Neural crest cell (in vitro differentiated cells): ENCODE results near the gene CEP120. TPM values are rescaled to one million over a fixed set of nuclear protein-coding genes. Genes with fewer than 3 reads are reported as not detected.
"Not testable (repeated sequence)": the region's sequence is repeated elsewhere in the genome, so short reads cannot be mapped to it uniquely, and the experiment has no call there.

Experiments used
- DNase-seq: peaks from one replicate; pipeline ENCODE4 v3.0.0; 2021; ENCODE audit warnings: low read depth, mixed read lengths, low spot score
- H3K27ac Mint-ChIP-seq: one replicate; pipeline ENCODE4 v1.8.0; 2021; ENCODE audit warnings: mild to moderate bottlenecking, mixed read lengths; ENCODE audit not compliant: unreplicated experiment
- H3K27me3 Mint-ChIP-seq: 2 replicates; pipeline ENCODE4 v1.8.0; 2021; ENCODE audit warnings: low read depth, mild to moderate bottlenecking, mixed read lengths
- H3K36me3 Mint-ChIP-seq: 2 replicates; pipeline ENCODE4 v1.8.0; 2021; ENCODE audit warnings: low read depth, mild to moderate bottlenecking, mixed read lengths
- H3K4me1 Mint-ChIP-seq: 2 replicates; pipeline ENCODE4 v1.8.0; 2021; ENCODE audit warnings: mixed read lengths
- H3K4me3 Mint-ChIP-seq: one replicate; pipeline ENCODE4 v1.8.0; 2021; ENCODE audit warnings: mild to moderate bottlenecking, mixed read lengths
- H3K9me3 Mint-ChIP-seq: 2 replicates; pipeline ENCODE4 v1.8.0; 2021; ENCODE audit warnings: mixed read lengths
- total RNA-seq: library from RNA; stranded (reverse); gene quantifications from 2 replicates; pipeline ENCODE4 v1.2.1, GENCODE V29; 2021
- TF ChIP-seq, protein P1 (sequence below): fragments of 200-600 bp; sonication (generic); conservative IDR thresholded peaks from 2 replicates; pipeline ENCODE4 v1.5.0; 2021; ENCODE audit warnings: antibody characterized with exemption, mild to moderate bottlenecking

The CEP120 gene
- total RNA-seq, 1 donor from 2014 or later = 26.0 TPM

DNA sequence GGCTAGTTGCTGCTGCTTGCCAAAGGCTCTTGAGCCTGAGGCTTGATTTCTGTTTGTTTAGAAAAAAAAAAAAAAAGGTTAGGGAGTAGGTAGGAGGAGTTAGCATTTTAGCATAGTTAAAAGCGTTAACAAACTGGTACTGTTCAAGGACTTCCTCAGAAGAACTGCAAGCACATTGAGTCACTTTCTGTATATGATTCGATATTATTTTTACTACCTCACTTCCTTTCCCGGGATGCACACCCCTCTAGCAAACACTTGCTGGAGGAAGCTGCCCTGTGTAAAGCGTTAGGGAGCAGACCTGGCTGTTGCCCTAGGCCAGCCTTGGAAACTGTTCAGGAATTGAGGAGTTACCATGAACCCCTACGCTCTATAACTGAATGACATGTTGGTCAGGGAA, 15.7 kb upstream of the CEP120 start:
- no peaks in the 10 kb centered on the region for H3K36me3 Mint-ChIP-seq
- no peak overlapping the region for H3K27ac Mint-ChIP-seq
- H3K4me1 Mint-ChIP-seq = no peaks in the 10 kb centered on the region
- no peaks in the 10 kb centered on the region for H3K9me3 Mint-ChIP-seq
- no peak for DNase-seq
- TF ChIP-seq, protein P1, sequence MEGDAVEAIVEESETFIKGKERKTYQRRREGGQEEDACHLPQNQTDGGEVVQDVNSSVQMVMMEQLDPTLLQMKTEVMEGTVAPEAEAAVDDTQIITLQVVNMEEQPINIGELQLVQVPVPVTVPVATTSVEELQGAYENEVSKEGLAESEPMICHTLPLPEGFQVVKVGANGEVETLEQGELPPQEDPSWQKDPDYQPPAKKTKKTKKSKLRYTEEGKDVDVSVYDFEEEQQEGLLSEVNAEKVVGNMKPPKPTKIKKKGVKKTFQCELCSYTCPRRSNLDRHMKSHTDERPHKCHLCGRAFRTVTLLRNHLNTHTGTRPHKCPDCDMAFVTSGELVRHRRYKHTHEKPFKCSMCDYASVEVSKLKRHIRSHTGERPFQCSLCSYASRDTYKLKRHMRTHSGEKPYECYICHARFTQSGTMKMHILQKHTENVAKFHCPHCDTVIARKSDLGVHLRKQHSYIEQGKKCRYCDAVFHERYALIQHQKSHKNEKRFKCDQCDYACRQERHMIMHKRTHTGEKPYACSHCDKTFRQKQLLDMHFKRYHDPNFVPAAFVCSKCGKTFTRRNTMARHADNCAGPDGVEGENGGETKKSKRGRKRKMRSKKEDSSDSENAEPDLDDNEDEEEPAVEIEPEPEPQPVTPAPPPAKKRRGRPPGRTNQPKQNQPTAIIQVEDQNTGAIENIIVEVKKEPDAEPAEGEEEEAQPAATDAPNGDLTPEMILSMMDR = no peak
- H3K27me3 Mint-ChIP-seq = no peaks in the 10 kb centered on the region
- H3K4me3 Mint-ChIP-seq = no peak overlapping the region

DNA sequence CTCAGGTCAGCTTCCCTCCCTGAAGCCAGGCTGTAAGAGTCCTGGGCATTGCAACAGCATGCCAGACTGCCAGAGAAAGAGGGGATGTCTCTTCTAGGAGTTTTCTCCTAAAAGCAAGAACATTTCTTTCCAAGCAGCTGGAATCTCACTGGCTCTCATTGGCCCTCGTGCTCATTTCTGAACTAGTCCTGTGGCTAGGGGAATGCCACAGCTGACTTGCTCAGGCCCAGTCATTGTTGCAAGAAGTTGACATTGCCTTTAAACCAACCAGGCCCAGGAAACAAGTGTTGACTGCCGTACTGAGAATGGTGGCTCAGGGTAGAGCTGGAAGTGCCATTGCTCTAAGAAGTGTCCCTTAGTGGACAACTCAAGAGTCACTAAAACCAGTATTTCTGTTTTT, 15.0 kb upstream of the CEP120 start:
- Mint-ChIP-seq H3K36me3 (no peaks in the 10 kb centered on the region), H3K9me3 (no peaks in the 10 kb centered on the region), H3K27ac (no peak overlapping the region), H3K27me3 (no peaks in the 10 kb centered on the region), H3K4me3 (no peak overlapping the region), H3K4me1 (no peaks in the 10 kb centered on the region)
- TF ChIP-seq, protein P1 = no peak
- no peak for DNase-seq

DNA sequence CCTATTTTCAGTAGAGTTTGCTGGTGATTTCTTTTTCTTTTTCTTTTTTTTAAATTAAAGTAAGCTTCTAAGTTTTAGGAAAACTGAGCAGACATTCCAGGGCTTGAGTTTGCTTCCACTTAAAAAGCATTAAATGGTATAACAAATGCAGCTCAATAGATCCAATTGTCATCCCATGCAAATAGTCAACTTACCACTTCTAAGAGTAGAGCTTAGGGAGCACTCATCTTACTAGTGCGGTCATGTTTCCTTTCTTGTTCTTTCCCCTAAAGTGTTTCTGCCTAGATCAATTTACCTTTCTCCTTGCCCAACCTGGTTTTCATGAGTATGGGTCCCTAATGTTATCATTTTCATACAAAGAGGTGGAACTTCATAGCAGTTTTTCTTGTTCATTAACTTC, 13.0 kb upstream of the CEP120 start:
- H3K27me3 Mint-ChIP-seq = no peaks in the 10 kb centered on the region
- no peaks in the 10 kb centered on the region for H3K36me3 Mint-ChIP-seq
- H3K9me3 Mint-ChIP-seq = peaks cover 2% of the 10 kb centered on the region
- no peak for DNase-seq
- H3K27ac Mint-ChIP-seq = no peak overlapping the region
- TF ChIP-seq, protein P1 = no peak
- H3K4me1 Mint-ChIP-seq = no peaks in the 10 kb centered on the region
- no peak overlapping the region for H3K4me3 Mint-ChIP-seq

DNA sequence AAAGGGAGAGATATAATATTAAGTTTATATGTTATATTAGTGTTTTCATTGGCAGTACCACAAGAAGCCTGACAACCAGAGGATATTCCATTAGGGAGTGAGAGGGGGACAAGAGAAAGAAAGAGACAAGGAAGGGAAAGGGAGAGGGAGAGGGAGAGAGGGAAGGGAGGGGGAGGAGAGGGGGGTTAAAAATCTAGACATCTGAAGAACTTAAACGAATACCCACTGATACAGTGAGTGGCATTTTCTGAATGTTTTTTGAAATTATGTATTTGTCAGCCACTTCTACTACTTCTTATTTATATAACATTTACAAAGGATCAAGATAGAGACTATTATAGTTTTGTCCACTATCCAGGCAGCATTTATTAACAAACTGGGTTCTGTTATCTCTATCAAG, 11.6 kb upstream of the CEP120 start:
- DNase-seq = no peak
- no peak overlapping the region for H3K27ac Mint-ChIP-seq
- no peak overlapping the region for H3K4me3 Mint-ChIP-seq
- H3K4me1 Mint-ChIP-seq = no peaks in the 10 kb centered on the region
- H3K27me3 Mint-ChIP-seq = no peaks in the 10 kb centered on the region
- no peaks in the 10 kb centered on the region for H3K36me3 Mint-ChIP-seq
- peaks cover 2% of the 10 kb centered on the region for H3K9me3 Mint-ChIP-seq
- TF ChIP-seq, protein P1 = no peak

DNA sequence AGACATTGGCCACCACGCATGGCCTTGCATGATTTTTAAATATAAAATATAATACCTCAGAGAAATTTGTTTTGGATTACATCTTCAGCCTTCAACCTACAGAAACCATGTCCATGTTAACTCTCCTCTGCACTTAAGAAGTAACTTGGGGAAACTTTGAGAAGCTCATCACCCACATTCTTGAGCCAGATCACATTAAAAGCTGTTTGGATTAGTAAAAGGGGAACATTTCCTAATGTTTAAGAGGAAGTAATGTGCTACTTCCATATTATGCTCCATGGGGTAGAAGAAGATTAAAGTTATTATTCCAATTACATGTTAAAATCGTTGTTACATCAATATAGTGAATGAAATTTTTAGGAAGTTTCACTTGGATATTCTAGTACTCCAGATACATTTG, 10.4 kb upstream of the CEP120 start:
- TF ChIP-seq, protein P1 = no peak
- Mint-ChIP-seq H3K4me3 (no peak overlapping the region), H3K36me3 (no peaks in the 10 kb centered on the region), H3K4me1 (no peaks in the 10 kb centered on the region), H3K27me3 (no peaks in the 10 kb centered on the region), H3K9me3 (peaks cover 2% of the 10 kb centered on the region), H3K27ac (no peak overlapping the region)
- DNase-seq = no peak

DNA sequence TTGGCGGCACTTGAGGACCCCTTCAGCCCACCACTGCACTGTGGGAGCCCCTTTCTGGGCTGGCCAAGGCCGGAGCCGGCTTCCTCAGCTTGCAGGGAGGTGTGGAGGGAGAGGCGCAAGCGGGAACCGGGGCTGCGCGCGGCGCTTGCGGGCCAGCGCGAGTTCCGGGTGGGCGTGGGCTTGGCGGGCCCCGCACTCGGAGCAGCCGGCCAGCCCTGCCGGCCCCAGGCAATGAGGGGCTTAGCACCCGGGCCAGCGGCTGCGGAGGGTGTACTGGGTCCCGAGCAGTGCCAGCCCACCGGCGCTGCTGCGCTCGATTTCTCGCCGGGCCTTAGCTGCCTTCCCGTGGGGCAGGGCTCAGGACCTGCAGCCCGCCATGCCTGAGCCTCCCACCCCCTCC, 7.2 kb upstream of the CEP120 start:
- H3K36me3 Mint-ChIP-seq, H3K27me3 Mint-ChIP-seq, H3K27ac Mint-ChIP-seq: not testable (repeated sequence)

More for the DNA sequence above, 7.2 kb upstream of the CEP120 start:
- not testable (repeated sequence) for DNase-seq, H3K9me3 Mint-ChIP-seq, H3K4me1 Mint-ChIP-seq, H3K4me3 Mint-ChIP-seq
